ENCODE data around the gene KAT2A. TPM values are rescaled to one million over a fixed set of nuclear protein-coding genes. Genes with fewer than 3 reads are reported as not detected.

KAT2A gene
- total RNA-seq, 1 donor from 2014 or later, result 26.2 TPM

DNA sequence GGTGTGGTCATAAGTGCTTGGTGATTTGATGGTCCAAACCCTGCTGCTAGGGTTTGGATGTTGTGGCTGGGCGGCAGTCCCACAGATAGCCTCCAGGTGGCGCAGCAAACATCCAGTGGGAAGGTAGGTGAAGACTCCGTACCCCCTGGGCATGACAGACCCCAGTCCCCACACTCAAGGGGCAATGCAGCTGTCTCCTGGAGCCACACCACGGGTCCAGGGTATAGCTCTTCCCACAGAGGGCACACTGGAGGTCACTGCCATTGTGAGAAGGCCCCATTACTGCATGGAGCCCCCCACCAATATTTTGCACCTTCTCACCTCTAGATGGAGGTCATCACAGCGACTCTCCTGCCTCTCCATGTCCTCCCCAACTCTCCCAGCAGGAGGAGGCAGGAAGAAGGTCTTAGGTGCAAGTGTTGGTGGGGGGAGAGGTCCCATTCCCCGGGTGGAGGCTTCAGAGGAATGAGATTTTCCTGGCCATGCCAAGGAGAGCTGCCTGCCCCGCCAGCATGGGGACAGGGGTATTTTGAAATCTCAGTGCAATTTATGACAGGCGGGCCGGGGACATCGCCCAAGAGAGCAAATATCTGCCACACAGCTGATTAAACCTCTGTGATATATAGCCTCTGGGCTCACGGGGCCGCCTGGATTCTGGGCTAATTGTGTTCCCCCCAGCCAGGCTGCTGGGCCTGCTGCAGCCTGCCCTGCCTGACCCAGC, 53.6 kb downstream of the KAT2A start:
- no peak for DNase-seq (ENCODE audit: extremely low read depth, low read depth, low spot score)

DNA sequence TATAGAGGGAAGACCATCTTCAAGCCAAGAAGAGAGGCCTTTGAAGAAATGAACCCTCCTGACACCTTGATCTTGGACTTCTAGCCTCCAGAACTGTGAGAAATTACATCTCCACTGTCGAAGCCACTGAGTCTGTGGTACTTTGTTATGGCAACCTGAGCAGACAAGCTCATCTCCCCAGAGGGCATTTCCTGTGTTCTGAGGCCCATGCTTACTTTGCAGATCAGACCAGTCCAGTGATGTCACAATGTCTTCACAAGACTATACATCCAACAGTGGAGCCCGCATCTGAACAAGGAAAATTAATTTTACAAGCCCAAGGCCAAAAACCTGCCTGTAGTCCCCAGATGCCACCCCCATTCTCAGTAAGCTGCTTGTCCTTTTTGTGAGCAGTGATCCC, 56.0 kb downstream of the KAT2A start:
- DNase-seq (ENCODE audit: extremely low read depth, low read depth, low spot score), result no peak

Other genes starting within 250 kb of the KAT2A start
- 286 and 388 TPM in 2 replicates for gene ACLY, start 202.4 kb downstream of the KAT2A start, total RNA-seq
- gene ODAD4, start 190.8 kb downstream of the KAT2A start, total RNA-seq, result 0.15 and 0.58 TPM in 2 replicates
- gene CNP, start 154.6 kb downstream of the KAT2A start, total RNA-seq, result 79.3 and 97.1 TPM in 2 replicates
- gene DNAJC7, start 103.9 kb downstream of the KAT2A start, total RNA-seq, result 76.2 and 77.3 TPM in 2 replicates
- gene NKIRAS2, start 101.3 kb downstream of the KAT2A start, total RNA-seq, result 90.9 and 95.7 TPM in 2 replicates
- 0.70 TPM in 1 of 2 replicates, not detected in the other for gene C17orf113, start 70.8 kb downstream of the KAT2A start, total RNA-seq
- not detected in 2 replicates for gene ZNF385C, start 22.9 kb downstream of the KAT2A start, total RNA-seq
- 6.5 and 11.3 TPM in 2 replicates for gene DHX58, start 8.7 kb downstream of the KAT2A start, total RNA-seq
- not detected in 2 replicates for gene HSPB9, start 1.4 kb upstream of the KAT2A start, total RNA-seq
- gene RAB5C, start 33.6 kb upstream of the KAT2A start, total RNA-seq, result 224 and 227 TPM in 2 replicates
- 0.05 and 0.70 TPM in 2 replicates for gene KCNH4, start 59.8 kb upstream of the KAT2A start, total RNA-seq
- gene HCRT, start 64.1 kb upstream of the KAT2A start, total RNA-seq, result not detected in 2 replicates
- gene GHDC, start 73.1 kb upstream of the KAT2A start, total RNA-seq, result 13.7 and 14.3 TPM in 2 replicates
- 31.0 and 48.5 TPM in 2 replicates for gene STAT5B, start 155.0 kb upstream of the KAT2A start, total RNA-seq
- 14.6 and 21.9 TPM in 2 replicates for gene STAT5A, start 167.1 kb upstream of the KAT2A start, total RNA-seq